Astrocyte (in vitro differentiated cells and primary cell): ENCODE data around the gene ENPP7. TPM values are rescaled to one million over a fixed set of nuclear protein-coding genes. Genes with fewer than 3 reads are reported as not detected.

ENCODE experiments used
- DNase-seq: peaks from one replicate; pipeline ENCODE4 v3.0.0-alpha.2; 2010; ENCODE audit warnings: low read depth
- FAIRE-seq: peaks from 2 replicates; lab custom pipeline; 2011; peaks lifted over from hg19 to GRCh38; lab: Jason Lieb, UNC
- H2AFZ ChIP-seq: 2 replicates; pipeline ENCODE4 v1.6.0; 2012; ENCODE audit warnings: low read depth, low read length, inconsistent platforms
- H3K27ac ChIP-seq: 2 replicates; pipeline ENCODE4 v1.5.1; 2011; ENCODE audit warnings: low read depth, low read length, inconsistent platforms
- H3K27me3 ChIP-seq: 2 replicates; pipeline ENCODE4 v1.6.0; 2011; ENCODE audit warnings: low read length, inconsistent platforms; ENCODE audit not compliant: insufficient read depth
- H3K36me3 ChIP-seq: 2 replicates; pipeline ENCODE4 v1.5.1; 2011; ENCODE audit warnings: low read length, inconsistent platforms; ENCODE audit not compliant: insufficient read depth
- H3K4me1 ChIP-seq: 2 replicates; pipeline ENCODE4 v1.5.1; 2011; ENCODE audit warnings: low read length, inconsistent platforms; ENCODE audit not compliant: insufficient read depth
- H3K4me2 ChIP-seq: 2 replicates; pipeline ENCODE4 v1.6.0; 2012; ENCODE audit warnings: low read length, inconsistent platforms
- H3K4me3 ChIP-seq: 2 replicates; pipeline ENCODE4 v1.5.1; 2011; ENCODE audit warnings: low read depth, mild to moderate bottlenecking, low read length, inconsistent platforms; ENCODE audit not compliant: insufficient read depth
- H3K79me2 ChIP-seq: 2 replicates; pipeline ENCODE4 v1.6.0; 2012; ENCODE audit warnings: mild to moderate bottlenecking, low read length, inconsistent platforms; ENCODE audit not compliant: insufficient read depth
- H3K9ac ChIP-seq: 2 replicates; pipeline ENCODE4 v1.6.0; 2012; ENCODE audit warnings: mild to moderate bottlenecking, low read length, inconsistent platforms
- H3K9me3 ChIP-seq: 2 replicates; pipeline ENCODE4 v1.5.1; 2012; ENCODE audit warnings: low read depth, mild to moderate bottlenecking, low read length, inconsistent platforms; ENCODE audit not compliant: insufficient read depth
- H4K20me1 ChIP-seq: 2 replicates; pipeline ENCODE4 v1.6.0; 2012; ENCODE audit warnings: low read length, inconsistent platforms; ENCODE audit not compliant: insufficient read depth
- H3K27ac Mint-ChIP-seq: one replicate; pipeline ENCODE4 v1.8.0; 2021; ENCODE audit warnings: mild to moderate bottlenecking, mixed read lengths; ENCODE audit not compliant: unreplicated experiment
- H3K27me3 Mint-ChIP-seq: one replicate; pipeline ENCODE4 v1.8.0; 2021; ENCODE audit warnings: low read depth, mixed read lengths; ENCODE audit not compliant: unreplicated experiment
- H3K36me3 Mint-ChIP-seq: one replicate; pipeline ENCODE4 v1.8.0; 2021; ENCODE audit warnings: low read depth, mixed read lengths; ENCODE audit not compliant: unreplicated experiment
- H3K4me1 Mint-ChIP-seq: one replicate; pipeline ENCODE4 v1.8.0; 2021; ENCODE audit warnings: low read depth, mixed read lengths; ENCODE audit not compliant: unreplicated experiment
- H3K4me3 Mint-ChIP-seq: one replicate; pipeline ENCODE4 v1.8.0; 2021; ENCODE audit warnings: mild to moderate bottlenecking, moderate library complexity, mixed read lengths; ENCODE audit not compliant: unreplicated experiment
- H3K9me3 Mint-ChIP-seq: one replicate; pipeline ENCODE4 v1.8.0; 2021; ENCODE audit warnings: mild to moderate bottlenecking, mixed read lengths; ENCODE audit not compliant: unreplicated experiment
- CTCF ChIP-seq: IDR thresholded peaks from 2 replicates; pipeline ENCODE4 v1.5.1; 2011; ENCODE audit warnings: low read depth, mild to moderate bottlenecking, inconsistent platforms, low read length, moderate library complexity; ENCODE audit not compliant: insufficient read depth
- EZH2 ChIP-seq: IDR thresholded peaks from 2 replicates; pipeline ENCODE4 v1.6.1; 2012; ENCODE audit warnings: mild to moderate bottlenecking, low read length, inconsistent platforms; ENCODE audit not compliant: insufficient read depth
- total RNA-seq: library from RNA; stranded (reverse); gene quantifications from 2 replicates; pipeline ENCODE4 v1.2.1, GENCODE V29; 2021

Gene ENPP7
- total RNA-seq, 1 donor from 2014 or later, result not detected

GRCh38 chr17:79779661-79780365 is 49.1 kb downstream of the ENPP7 start:
- H2AFZ ChIP-seq, result no peak overlapping the region
- peaks cover 4% of the 10 kb centered on the region for H3K4me1 Mint-ChIP-seq

DNA sequence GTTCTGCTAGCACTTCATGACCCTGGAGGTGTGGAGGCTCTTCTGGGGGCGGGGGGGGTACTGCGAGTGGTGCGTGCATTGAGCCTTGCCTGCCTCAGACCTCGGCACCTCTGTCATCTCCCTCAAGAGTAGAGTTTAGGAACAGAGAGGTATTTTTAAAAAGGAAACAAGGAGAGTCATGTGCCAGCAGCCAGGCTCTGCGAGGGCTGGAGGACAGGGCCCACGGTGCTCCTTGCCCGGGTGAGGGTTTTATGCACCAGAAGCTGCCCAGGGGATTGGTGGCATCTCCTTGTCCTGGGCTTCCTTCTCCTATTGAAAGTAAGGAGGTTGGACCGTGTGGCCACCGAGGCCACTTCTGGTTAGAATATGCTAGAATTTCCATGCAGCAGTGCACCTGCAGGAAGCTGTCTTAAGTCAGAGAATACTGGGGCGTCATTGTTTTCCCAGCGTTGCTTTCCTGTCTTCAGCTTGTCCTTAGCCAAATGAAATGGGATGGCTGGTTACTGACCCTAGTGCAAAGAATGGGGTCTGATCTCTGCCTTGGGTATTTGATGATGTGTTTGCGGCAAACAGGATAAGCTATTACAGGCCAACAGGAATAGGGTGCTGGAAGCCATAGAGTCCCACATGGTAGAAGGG is 50.4 kb downstream of the ENPP7 start:
- peaks cover 19% of the 10 kb centered on the region for H3K36me3 Mint-ChIP-seq
- no peak for DNase-seq
- no peak overlapping the region for H3K27ac Mint-ChIP-seq
- Histone ChIP-seq H3K9me3 (no peaks in the 10 kb centered on the region), H3K27ac (no peak overlapping the region), H3K4me3 (no peak overlapping the region), H3K4me2 (no peak overlapping the region), H4K20me1 (peaks cover 13% of the 10 kb centered on the region), H3K36me3 (peaks cover 3% of the 10 kb centered on the region), H2AFZ (no peak overlapping the region), H3K79me2 (no peaks in the 10 kb centered on the region), H3K4me1 (peaks cover 12% of the 10 kb centered on the region), H3K27me3 (peaks cover 12% of the 10 kb centered on the region), H3K9ac (no peak overlapping the region)
- no peak for FAIRE-seq
- TF ChIP-seq CTCF, result no peak
- TF ChIP-seq EZH2, result no peak
- H3K4me3 Mint-ChIP-seq, result no peak overlapping the region
- peaks cover 4% of the 10 kb centered on the region for H3K4me1 Mint-ChIP-seq
- H3K27me3 Mint-ChIP-seq, result peaks cover 45% of the 10 kb centered on the region
- H3K9me3 Mint-ChIP-seq, result no peaks in the 10 kb centered on the region

More at GRCh38 chr17:79779661-79780365, 49.1 kb downstream of the ENPP7 start:
- no peak overlapping the region for H3K9ac ChIP-seq
- H3K4me3 ChIP-seq, result no peak overlapping the region
- no peak overlapping the region for H3K27ac ChIP-seq
- peaks cover 24% of the 10 kb centered on the region for H3K27me3 ChIP-seq
- TF ChIP-seq CTCF, result no peak
- no peak for TF ChIP-seq EZH2
- H3K4me3 Mint-ChIP-seq, result peak overlapping the region; percentile 87
- H3K36me3 Mint-ChIP-seq, result peaks cover 19% of the 10 kb centered on the region
- no peaks in the 10 kb centered on the region for H3K9me3 ChIP-seq
- peaks cover 47% of the 10 kb centered on the region for H3K27me3 Mint-ChIP-seq
- H4K20me1 ChIP-seq, result peaks cover 13% of the 10 kb centered on the region
- peak overlapping the region; percentile 90 for H3K4me2 ChIP-seq
- DNase-seq (no peak), FAIRE-seq (no peak)
- no peaks in the 10 kb centered on the region for H3K79me2 ChIP-seq
- H3K36me3 ChIP-seq, result peaks cover 3% of the 10 kb centered on the region
- peaks cover 12% of the 10 kb centered on the region for H3K4me1 ChIP-seq
- H3K27ac Mint-ChIP-seq, result no peak overlapping the region
- no peaks in the 10 kb centered on the region for H3K9me3 Mint-ChIP-seq
